ENCODE results near the gene YDJC.

GRCh38 chr22:21612858-21613257 is 17.0 kb downstream of the YDJC start:
- TF ChIP-seq, protein P1, sequence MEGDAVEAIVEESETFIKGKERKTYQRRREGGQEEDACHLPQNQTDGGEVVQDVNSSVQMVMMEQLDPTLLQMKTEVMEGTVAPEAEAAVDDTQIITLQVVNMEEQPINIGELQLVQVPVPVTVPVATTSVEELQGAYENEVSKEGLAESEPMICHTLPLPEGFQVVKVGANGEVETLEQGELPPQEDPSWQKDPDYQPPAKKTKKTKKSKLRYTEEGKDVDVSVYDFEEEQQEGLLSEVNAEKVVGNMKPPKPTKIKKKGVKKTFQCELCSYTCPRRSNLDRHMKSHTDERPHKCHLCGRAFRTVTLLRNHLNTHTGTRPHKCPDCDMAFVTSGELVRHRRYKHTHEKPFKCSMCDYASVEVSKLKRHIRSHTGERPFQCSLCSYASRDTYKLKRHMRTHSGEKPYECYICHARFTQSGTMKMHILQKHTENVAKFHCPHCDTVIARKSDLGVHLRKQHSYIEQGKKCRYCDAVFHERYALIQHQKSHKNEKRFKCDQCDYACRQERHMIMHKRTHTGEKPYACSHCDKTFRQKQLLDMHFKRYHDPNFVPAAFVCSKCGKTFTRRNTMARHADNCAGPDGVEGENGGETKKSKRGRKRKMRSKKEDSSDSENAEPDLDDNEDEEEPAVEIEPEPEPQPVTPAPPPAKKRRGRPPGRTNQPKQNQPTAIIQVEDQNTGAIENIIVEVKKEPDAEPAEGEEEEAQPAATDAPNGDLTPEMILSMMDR (conservative IDR thresholded peaks at IDR 0.05; ENCODE audit: low read length), result no peak
- no peak for TF ChIP-seq EZH2phosphoT487 (IDR thresholded peaks at IDR 0.05; ENCODE audit: borderline replicate concordance, low read depth, low read length)
